HCT116 (cell line): ENCODE data around the gene ARHGEF40. TPM values are rescaled to one million over a fixed set of nuclear protein-coding genes. Genes with fewer than 3 reads are reported as not detected.

ENCODE experiments used
- ATAC-seq: fragments of 200-7000 bp; cut with Tn5 transposase; 2 replicates; pipeline ENCODE4 v1.9.1; 2020; ENCODE audit warnings: mild to moderate bottlenecking, moderate library complexity
- BruUV-seq: library from RNA; stranded (reverse); fragments of 400-500 nt; replicated peaks from 2 replicates; lab custom pipeline; 2021; lab: Mats Ljungman, UMichigan
- CTCF ChIA-PET: fragments of 300-600 bp; sonication (Branson Sonifier 250); formaldehyde crosslinking; loops from one replicate; lab custom pipeline; 2021; ENCODE audit warnings: antibody characterized with exemption; lab: Charles Lee
- POLR2A ChIA-PET: fragments of 300-600, 350-600 bp; sonication (Branson Sonifier 250); formaldehyde crosslinking; loops from one replicate; lab custom pipeline; 2021; ENCODE audit warnings: antibody characterized with exemption; lab: Charles Lee
- RAD21 ChIA-PET, 2 experiments: fragments of 300-600 bp; sonication (Branson Sonifier 250); formaldehyde crosslinking; loops; one replicate each; lab custom pipeline; 2023; ENCODE audit warnings: low total read pairs in 2 of 2; ENCODE audit not compliant: uncharacterized antibody in 2 of 2, unreplicated experiment in 2 of 2, low non-redundant PET in 1 of 2; lab: Charles Lee
- DNase-seq: peaks from one replicate; pipeline ENCODE4 v3.0.0-alpha.2; 2010; ENCODE audit warnings: low read depth, low spot score
- H2AFZ ChIP-seq: fragments of 200-600 bp; shearing (Covaris generic), sonication (generic); 2 replicates; pipeline ENCODE4 v1.6.1; 2017; ENCODE audit warnings: low read depth, mixed run types, mixed read lengths, antibody characterized with exemption, low read length; ENCODE audit not compliant: poor library complexity, severe bottlenecking
- H3K27ac ChIP-seq: 2 replicates; pipeline ENCODE4 v1.5.1; 2012; ENCODE audit warnings: low read depth, low read length
- H3K27me3 ChIP-seq: fragments of 200-600 bp; sonication (generic); 2 replicates; pipeline ENCODE4 v1.6.1; 2016; ENCODE audit warnings: mixed run types, low read length, mixed read lengths; ENCODE audit not compliant: insufficient read depth
- H3K36me3 ChIP-seq, 2 experiments: fragments of 200-500 bp in 1 of 2; fragments of 200-600 bp in 1 of 2; sonication (Bioruptor generic) in 1 of 2; sonication (generic) in 1 of 2; 2 replicates each; pipeline versions ENCODE4 v1.5.1 to v1.6.1; 2014 to 2016; ENCODE audit warnings: low read length in 2 of 2, inconsistent platforms in 1 of 2, mixed read lengths in 1 of 2, mixed run types in 1 of 2; ENCODE audit not compliant: insufficient read depth in 2 of 2, control insufficient read depth in 1 of 2
- H3K4me1 ChIP-seq, 2 experiments: fragments of 200-600 bp in 1 of 2; sonication (generic) in 1 of 2; 2 replicates each; pipeline versions ENCODE4 v1.5.1 to v1.6.1; 2012 to 2017; ENCODE audit warnings: low read length in 2 of 2, inconsistent platforms in 1 of 2, mild to moderate bottlenecking in 1 of 2, mixed read lengths in 1 of 2, mixed run types in 1 of 2, moderate library complexity in 1 of 2; ENCODE audit not compliant: insufficient read depth in 2 of 2, control insufficient read depth in 1 of 2
- H3K4me2 ChIP-seq: fragments of 200-600 bp; sonication (generic); 2 replicates; pipeline ENCODE4 v1.6.1; 2017; ENCODE audit warnings: mixed run types, low read length, mixed read lengths
- H3K4me3 ChIP-seq, 2 experiments: fragments of 200-600 bp in 1 of 2; sonication (generic) in 1 of 2; replicated peaks in 1 of 2; 2 replicates each; pipeline ENCODE4 v1.5.1; 2011 to 2016; ENCODE audit warnings: low read length in 2 of 2, control low read depth in 1 of 2, low read depth in 1 of 2, mild to moderate bottlenecking in 1 of 2, mixed read lengths in 1 of 2, mixed run types in 1 of 2
- H3K79me2 ChIP-seq: fragments of 200-600 bp; sonication (generic); 2 replicates; pipeline ENCODE4 v1.6.1; 2017; ENCODE audit warnings: mild to moderate bottlenecking, mixed run types, low read length, moderate library complexity, mixed read lengths; ENCODE audit not compliant: insufficient read depth
- H3K9ac ChIP-seq: fragments of 200-600 bp; sonication (generic); 2 replicates; pipeline ENCODE4 v1.6.1; 2016; ENCODE audit warnings: low read length, mixed read lengths
- H3K9me2 ChIP-seq: fragments of 200-600 bp; sonication (generic), shearing (Covaris generic); 2 replicates; pipeline ENCODE4 v1.6.1; 2017; ENCODE audit warnings: mixed run types, mild to moderate bottlenecking, moderate library complexity; ENCODE audit not compliant: insufficient read depth
- H3K9me3 ChIP-seq, 2 experiments: fragments of 200-500 bp in 1 of 2; fragments of 200-600 bp in 1 of 2; sonication (Bioruptor generic) in 1 of 2; sonication (generic) in 1 of 2; 2 replicates each; pipeline ENCODE4 v1.6.1; 2014 to 2017; ENCODE audit warnings: low read length in 2 of 2, mixed read lengths in 2 of 2, inconsistent platforms in 1 of 2, low read depth in 1 of 2, mild to moderate bottlenecking in 1 of 2, mixed run types in 1 of 2, moderate library complexity in 1 of 2; ENCODE audit not compliant: control insufficient read depth in 1 of 2, insufficient read depth in 1 of 2
- H4K20me1 ChIP-seq: fragments of 200-600 bp; sonication (generic), shearing (Covaris generic); 2 replicates; pipeline ENCODE4 v1.6.1; 2017; ENCODE audit warnings: mixed run types, mild to moderate bottlenecking, moderate library complexity; ENCODE audit not compliant: insufficient read depth
- CEBPB ChIP-seq: IDR thresholded peaks from 2 replicates; pipeline ENCODE4 v1.6.1; 2012; ENCODE audit warnings: low read depth
- EGR1 ChIP-seq: IDR thresholded peaks from 2 replicates; pipeline ENCODE4 v1.6.1; 2012; ENCODE audit warnings: low read depth
- ELF1 ChIP-seq: IDR thresholded peaks from 2 replicates; pipeline ENCODE4 v1.6.1; 2012; ENCODE audit warnings: low read depth, borderline replicate concordance
- EZH2 ChIP-seq: fragments of 200-600 bp; sonication (generic); IDR thresholded peaks from 2 replicates; pipeline ENCODE4 v1.6.1; 2017; ENCODE audit warnings: antibody characterized with exemption, mixed run types
- POLR2A ChIP-seq: IDR thresholded peaks from 2 replicates; pipeline ENCODE4 v1.7.0; 2011; ENCODE audit warnings: borderline replicate concordance; ENCODE audit not compliant: insufficient read depth, insufficient read length; ENCODE audit errors: extremely low read depth
- SIN3A ChIP-seq: IDR thresholded peaks from 2 replicates; pipeline ENCODE4 v1.6.1; 2012; ENCODE audit warnings: low read depth
- SP1 ChIP-seq: IDR thresholded peaks from 2 replicates; pipeline ENCODE4 v1.6.1; 2012; ENCODE audit warnings: low read depth
- SRF ChIP-seq: IDR thresholded peaks from 2 replicates; pipeline ENCODE4 v1.6.1; 2012; ENCODE audit warnings: low read depth
- TCF7L2 ChIP-seq: IDR thresholded peaks from 2 replicates; pipeline ENCODE4 v1.7.0; 2011; ENCODE audit warnings: borderline replicate concordance, inconsistent platforms; ENCODE audit not compliant: insufficient read depth, insufficient read length; ENCODE audit errors: extremely low read depth
- intact Hi-C: fragments of 100-400 bp; cut with micrococcal nuclease; formaldehyde crosslinking; loops from 2 replicates; pipeline ENCODE4 v1.10.0; 2022
- total RNA-seq: library from RNA; stranded (reverse); gene quantifications from one replicate; pipeline ENCODE4 v1.2.1, GENCODE V29; 2021; ENCODE audit not compliant: unreplicated experiment
- TF ChIP-seq, protein P1 (sequence below): IDR thresholded peaks from 2 replicates; pipeline ENCODE4 v1.6.1; 2012

Gene ARHGEF40
- total RNA-seq, 1 experiment from 2014 or later: 6.3 TPM

GRCh38 chr14:21098892-21099595 is 28.9 kb downstream of the ARHGEF40 start:
- Histone ChIP-seq H3K4me3 (peak overlapping the region; percentile 55 to 70), H3K4me1 (peaks cover 22 to 38% of the 10 kb centered on the region in 2 experiments), H2AFZ (peak overlapping the region; percentile 66), H3K9me2 (no peaks in the 10 kb centered on the region), H3K36me3 (no peaks in the 10 kb centered on the region), H3K27ac (no peak overlapping the region), H3K27me3 (no peaks in the 10 kb centered on the region), H3K9ac (peak overlapping the region; percentile 66), H4K20me1 (no peaks in the 10 kb centered on the region), H3K79me2 (no peaks in the 10 kb centered on the region), H3K4me2 (peak overlapping the region; percentile 93), H3K9me3 (no peaks in the 10 kb centered on the region)
- ChIA-PET POLR2A (interaction anchor here (1.1 kb wide), 1 partner anchor 30 kb away, joined by 3 read pairs; no protein-coding TSS in a partner anchor), RAD21 (no interaction called here), CTCF (no interaction called here)
- TSS peak; percentile 38 for BruUV-seq
- DNase-seq (no peak), ATAC-seq (no peak)
- intact Hi-C loops: no loop called here
- no peak for TF ChIP-seq CEBPB
- no peak for TF ChIP-seq EZH2
- TF ChIP-seq, protein P1, sequence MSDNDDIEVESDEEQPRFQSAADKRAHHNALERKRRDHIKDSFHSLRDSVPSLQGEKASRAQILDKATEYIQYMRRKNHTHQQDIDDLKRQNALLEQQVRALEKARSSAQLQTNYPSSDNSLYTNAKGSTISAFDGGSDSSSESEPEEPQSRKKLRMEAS: no peak
- TF ChIP-seq TCF7L2: no peak
- no peak for TF ChIP-seq EGR1

DNA sequence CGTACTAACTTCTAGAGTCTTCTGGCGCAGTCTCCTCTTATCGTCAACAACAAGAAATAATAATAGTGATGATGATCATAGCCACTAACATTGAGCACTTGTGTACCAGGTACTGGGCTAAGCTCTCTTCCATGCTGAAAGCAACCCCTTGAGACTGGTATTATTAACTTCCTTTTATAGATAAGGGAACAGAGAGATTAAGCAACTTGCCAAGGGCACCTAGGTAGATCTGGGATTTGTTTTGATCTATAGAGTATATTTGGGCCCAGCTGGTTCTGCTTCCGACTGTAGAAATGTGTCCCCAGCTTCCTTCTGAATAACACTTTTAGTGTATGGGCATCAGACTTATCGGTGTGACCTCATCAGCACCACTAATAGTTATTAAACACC is 29.5 kb downstream of the ARHGEF40 start:
- Histone ChIP-seq H3K27ac (no peak overlapping the region), H2AFZ (no peak overlapping the region), H3K4me1 (peaks cover 22 to 44% of the 10 kb centered on the region in 2 experiments), H3K9ac (no peak overlapping the region), H3K36me3 (no peaks in the 10 kb centered on the region), H3K9me2 (no peaks in the 10 kb centered on the region), H3K4me3 (no peak overlapping the region; a peak in 1 of 4 replicates), H3K9me3 (no peaks in the 10 kb centered on the region), H4K20me1 (no peaks in the 10 kb centered on the region), H3K4me2 (peak overlapping the region; percentile 93), H3K79me2 (no peaks in the 10 kb centered on the region), H3K27me3 (no peaks in the 10 kb centered on the region)
- no TSS peak for BruUV-seq
- ChIA-PET POLR2A (interaction anchor here (1.1 kb wide), 1 partner anchor 31 kb away, joined by 3 read pairs; no protein-coding TSS in a partner anchor), RAD21 (no interaction called here), CTCF (no interaction called here)
- TF ChIP-seq ELF1 (no peak), POLR2A (no peak), SIN3A (no peak), SRF (no peak), CEBPB (no peak), SP1 (no peak)
- ATAC-seq: no peak
- DNase-seq: no peak
- intact Hi-C loops: no loop called here
